ENCODE measurements around the gene C11orf98.
"Not testable (repeated sequence)": the region's sequence is repeated elsewhere in the genome, so short reads cannot be mapped to it uniquely, and the experiment has no call there.

Gene C11orf98

GRCh38 chr11:62632492-62632891 is 32.5 kb downstream of the C11orf98 start:
- DNase-seq (ENCODE audit: low read depth): no peak
- H3K4me3 ChIP-seq (ENCODE audit: low read length): no peak overlapping the region
- no peak for TF ChIP-seq CTCF (conservative IDR thresholded peaks at IDR 0.05; ENCODE audit: low read depth, low read length)

- TF ChIP-seq CTCF (conservative IDR thresholded peaks at IDR 0.05; ENCODE audit: low read depth, low read length): no peak
- no peak overlapping the region for H3K4me3 ChIP-seq (ENCODE audit: low read length)
- DNase-seq (ENCODE audit: low read depth): no peak
Observed at GRCh38 chr11:62627713-62628112, 37.3 kb downstream of the C11orf98 start.

- no peak for DNase-seq (ENCODE audit: low read depth)
- no peak for TF ChIP-seq CTCF (conservative IDR thresholded peaks at IDR 0.05; ENCODE audit: low read depth, low read length)
- peak overlapping the region; percentile 31 for H3K4me3 ChIP-seq (ENCODE audit: low read length)
Observed at GRCh38 chr11:62622476-62623089, 42.4 kb downstream of the C11orf98 start.

- peak within 1 kb of the TSS; percentile 78 for H3K4me3 ChIP-seq (ENCODE audit: low read length)
- peak; percentile 4 for TF ChIP-seq CTCF (conservative IDR thresholded peaks at IDR 0.05; ENCODE audit: low read depth, low read length)
- DNase-seq (ENCODE audit: low read depth): peak; percentile 96
Observed at GRCh38 chr11:62621567-62622470, 43.2 kb downstream of the C11orf98 start, which contains the start of gene B3GAT3. Gene B3GAT3, minus strand, starts transcription at chr11:62621986. Its CDS starts 39 bp downstream, at chr11:62621947.

- peak overlapping the region; percentile 78 for H3K4me3 ChIP-seq (ENCODE audit: low read length)
- DNase-seq (ENCODE audit: low read depth): no peak
- TF ChIP-seq CTCF (conservative IDR thresholded peaks at IDR 0.05; ENCODE audit: low read depth, low read length): no peak
Observed at GRCh38 chr11:62621027-62621566, 43.9 kb downstream of the C11orf98 start.

- DNase-seq (ENCODE audit: low read depth); H3K4me3 ChIP-seq (ENCODE audit: low read length): not testable (repeated sequence)
Observed at GRCh38 chr11:62616957-62617356, 48.1 kb downstream of the C11orf98 start.

GRCh38 chr11:62615521-62615920 is 49.5 kb downstream of the C11orf98 start:
- H3K4me3 ChIP-seq (ENCODE audit: low read length): no peak overlapping the region
- DNase-seq (ENCODE audit: low read depth): no peak
- no peak for TF ChIP-seq CTCF (conservative IDR thresholded peaks at IDR 0.05; ENCODE audit: low read depth, low read length)

Measured in retinal pigment epithelial cell (primary cell).